Mucosa of stomach (tissue), 1 donor: ENCODE measurements around the gene CAMTA1.

Source experiments
- H3K27me3 ChIP-seq: one replicate; pipeline ENCODE4 v1.7.0; 2013; ENCODE audit warnings: mild to moderate bottlenecking, low read length; ENCODE audit not compliant: control insufficient read depth, insufficient read depth
- H3K36me3 ChIP-seq: one replicate; pipeline ENCODE4 v1.7.0; 2013; ENCODE audit warnings: low read length; ENCODE audit not compliant: control insufficient read depth, insufficient read depth
- H3K4me1 ChIP-seq: one replicate; pipeline ENCODE4 v1.7.0; 2013; ENCODE audit warnings: mild to moderate bottlenecking, low read length; ENCODE audit not compliant: control insufficient read depth, insufficient read depth
- H3K4me3 ChIP-seq: one replicate; pipeline ENCODE4 v1.7.0; 2013; ENCODE audit warnings: low read length
- H3K9ac ChIP-seq: one replicate; pipeline ENCODE4 v1.7.0; 2013; ENCODE audit warnings: mild to moderate bottlenecking, low read length, moderate library complexity
- H3K9me3 ChIP-seq: one replicate; pipeline ENCODE4 v1.7.0; 2013; ENCODE audit warnings: mild to moderate bottlenecking, low read length, moderate library complexity; ENCODE audit not compliant: control insufficient read depth
- donor health status: Pancreatic carcinoma.

Gene CAMTA1

DNA sequence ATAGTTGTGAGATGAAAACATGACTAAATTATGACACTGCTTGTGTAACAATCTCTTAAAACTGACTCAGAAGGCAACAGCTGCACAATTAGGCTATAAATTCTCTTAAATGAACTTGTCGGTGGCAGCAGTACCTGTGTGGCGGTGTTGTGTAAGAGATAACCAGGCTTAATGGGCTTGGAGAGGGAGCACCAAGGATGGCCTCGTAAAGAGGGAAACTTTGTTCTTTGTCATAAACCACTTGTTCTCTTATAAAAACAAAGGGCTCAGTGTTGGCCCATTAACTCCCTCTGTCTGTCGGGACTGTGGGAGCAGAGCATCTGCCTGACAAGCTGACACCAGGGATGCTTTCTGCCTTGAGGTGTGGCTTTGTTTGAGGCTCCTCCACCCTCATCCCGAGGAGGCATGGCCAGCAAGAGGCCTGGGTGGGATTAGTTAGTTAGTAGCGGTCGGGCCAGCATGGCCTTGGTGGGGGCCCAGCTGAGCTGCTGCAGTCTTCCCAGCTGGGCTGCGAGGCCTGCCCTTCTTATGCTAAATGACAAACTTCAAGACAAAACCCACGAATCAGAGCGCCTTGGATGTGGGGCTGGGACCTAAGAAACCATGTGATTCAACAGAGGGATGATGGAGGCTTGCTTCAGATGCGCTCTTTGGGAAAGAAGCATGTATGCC lies 171.4 kb downstream of the CAMTA1 start:
- Histone ChIP-seq H3K4me1 (no peaks in the 10 kb centered on the region), H3K27me3 (peaks cover 34% of the 10 kb centered on the region), H3K4me3 (no peak overlapping the region), H3K36me3 (no peaks in the 10 kb centered on the region), H3K9me3 (no peaks in the 10 kb centered on the region), H3K9ac (no peak overlapping the region)

- Histone ChIP-seq H3K9me3 (no peaks in the 10 kb centered on the region), H3K36me3 (no peaks in the 10 kb centered on the region), H3K27me3 (peaks cover 37% of the 10 kb centered on the region), H3K4me1 (no peaks in the 10 kb centered on the region), H3K4me3 (no peak overlapping the region), H3K9ac (no peak overlapping the region)
These were observed 172.1 kb downstream of the CAMTA1 start for GRCh38 chr1:6957341-6957740.

- H3K4me3 ChIP-seq = no peak overlapping the region
- H3K9ac ChIP-seq = no peak overlapping the region
- no peaks in the 10 kb centered on the region for H3K36me3 ChIP-seq
- peaks cover 45% of the 10 kb centered on the region for H3K27me3 ChIP-seq
- H3K4me1 ChIP-seq = no peaks in the 10 kb centered on the region
- H3K9me3 ChIP-seq = no peaks in the 10 kb centered on the region
These were observed 173.3 kb downstream of the CAMTA1 start for GRCh38 chr1:6958407-6959030.

- H3K9ac ChIP-seq = no peak overlapping the region
- H3K36me3 ChIP-seq = no peaks in the 10 kb centered on the region
- peaks cover 51% of the 10 kb centered on the region for H3K27me3 ChIP-seq
- no peaks in the 10 kb centered on the region for H3K4me1 ChIP-seq
- H3K4me3 ChIP-seq = no peak overlapping the region
- H3K9me3 ChIP-seq = no peaks in the 10 kb centered on the region
These were observed 174.2 kb downstream of the CAMTA1 start for GRCh38 chr1:6959491-6959890.

DNA sequence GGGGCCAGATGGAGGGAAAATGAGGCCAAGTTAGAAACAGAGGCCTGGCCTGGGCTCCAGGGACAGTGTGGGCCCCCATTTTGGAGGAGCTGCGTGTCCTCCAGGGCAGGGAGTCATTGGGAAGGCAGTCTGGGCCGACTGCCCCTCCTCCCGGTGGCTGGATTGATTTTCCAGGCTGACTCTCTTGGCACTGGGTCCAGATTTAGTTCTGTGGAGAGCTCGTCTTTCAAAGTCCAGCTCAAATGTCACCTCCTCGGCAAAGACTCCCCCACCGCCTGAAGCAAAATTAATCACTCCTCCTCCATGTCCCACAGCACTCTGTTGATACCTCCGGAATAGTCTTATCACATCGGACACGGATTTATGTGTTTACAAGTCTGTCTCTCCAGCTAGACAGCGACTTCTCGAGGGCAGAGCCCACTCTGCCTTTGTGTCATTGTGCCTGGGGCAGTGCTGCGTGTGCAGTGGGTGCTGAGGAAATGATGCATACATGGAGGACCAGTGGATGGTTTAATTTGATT lies 175.1 kb downstream of the CAMTA1 start:
- Histone ChIP-seq H3K36me3 (no peaks in the 10 kb centered on the region), H3K4me3 (no peak overlapping the region), H3K9ac (no peak overlapping the region), H3K27me3 (peaks cover 55% of the 10 kb centered on the region), H3K4me1 (no peaks in the 10 kb centered on the region), H3K9me3 (no peaks in the 10 kb centered on the region)

GRCh38 chr1:6960860-6961259 lies 175.6 kb downstream of the CAMTA1 start:
- no peaks in the 10 kb centered on the region for H3K4me1 ChIP-seq
- no peak overlapping the region for H3K4me3 ChIP-seq
- H3K27me3 ChIP-seq = peaks cover 51% of the 10 kb centered on the region
- H3K9me3 ChIP-seq = no peaks in the 10 kb centered on the region
- no peak overlapping the region for H3K9ac ChIP-seq
- no peaks in the 10 kb centered on the region for H3K36me3 ChIP-seq

- Histone ChIP-seq H3K27me3 (peaks cover 49% of the 10 kb centered on the region), H3K9ac (no peak overlapping the region), H3K36me3 (no peaks in the 10 kb centered on the region), H3K4me3 (no peak overlapping the region), H3K9me3 (no peaks in the 10 kb centered on the region), H3K4me1 (no peaks in the 10 kb centered on the region)
These were observed 176.0 kb downstream of the CAMTA1 start for GRCh38 chr1:6961289-6961688.

GRCh38 chr1:6961905-6962477 lies 176.7 kb downstream of the CAMTA1 start:
- Histone ChIP-seq H3K9ac (no peak overlapping the region), H3K4me1 (no peaks in the 10 kb centered on the region), H3K4me3 (no peak overlapping the region), H3K36me3 (no peaks in the 10 kb centered on the region), H3K9me3 (no peaks in the 10 kb centered on the region), H3K27me3 (peaks cover 45% of the 10 kb centered on the region)

- peaks cover 49% of the 10 kb centered on the region for H3K27me3 ChIP-seq
- H3K4me3 ChIP-seq = no peak overlapping the region
- H3K4me1 ChIP-seq = no peaks in the 10 kb centered on the region
- H3K36me3 ChIP-seq = no peaks in the 10 kb centered on the region
- no peaks in the 10 kb centered on the region for H3K9me3 ChIP-seq
- H3K9ac ChIP-seq = no peak overlapping the region
These were observed 177.3 kb downstream of the CAMTA1 start for GRCh38 chr1:6962478-6962995.

DNA sequence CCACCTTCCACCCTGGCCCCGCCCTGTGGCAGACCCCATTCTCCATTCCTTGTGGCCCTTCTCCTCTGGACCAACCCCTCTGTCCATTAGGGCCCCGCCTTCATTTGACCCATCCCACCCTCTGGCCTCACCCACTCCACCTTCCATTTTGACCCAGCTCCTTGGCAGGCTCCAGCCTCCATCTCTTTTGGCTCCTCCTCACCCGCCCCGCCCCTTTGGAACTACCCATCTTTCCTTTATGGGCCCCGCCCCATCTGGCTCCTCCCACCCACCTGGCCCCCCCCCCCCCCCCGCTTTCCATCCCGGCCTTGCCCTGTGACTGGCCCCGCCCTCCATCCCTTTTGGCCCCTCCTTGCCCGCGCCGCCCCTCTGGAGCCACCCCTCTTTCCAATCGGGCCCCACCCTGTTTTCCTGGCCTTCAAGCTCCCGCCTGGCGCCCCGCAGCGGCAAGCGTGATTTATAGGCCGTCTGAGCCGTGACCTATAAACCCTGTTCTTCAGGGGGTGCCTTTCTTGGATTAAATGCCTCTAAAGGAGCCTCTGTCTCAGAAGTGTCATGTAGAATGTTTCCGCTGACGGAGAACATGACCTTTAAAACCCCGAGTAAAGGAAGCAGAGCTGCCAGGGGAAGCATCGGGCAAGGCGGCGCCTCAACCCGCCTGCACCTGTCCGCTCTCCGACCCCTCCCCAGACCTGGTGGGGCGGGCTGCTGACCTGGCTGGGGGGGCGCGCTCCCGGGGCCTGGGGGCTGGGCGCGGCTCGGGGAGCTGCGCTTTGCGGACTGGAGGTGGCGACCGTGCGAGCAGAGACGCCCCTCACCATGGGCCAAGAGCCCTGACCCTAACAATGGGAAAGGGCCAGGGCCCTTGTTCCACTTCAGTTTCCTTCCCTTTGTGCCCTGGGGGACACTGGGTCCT lies 178.0 kb downstream of the CAMTA1 start:
- H3K36me3 ChIP-seq = no peaks in the 10 kb centered on the region
- H3K9me3 ChIP-seq = no peaks in the 10 kb centered on the region
- peaks cover 50% of the 10 kb centered on the region for H3K27me3 ChIP-seq
- H3K4me1 ChIP-seq = no peaks in the 10 kb centered on the region
- no peak overlapping the region for H3K4me3 ChIP-seq
- no peak overlapping the region for H3K9ac ChIP-seq

DNA sequence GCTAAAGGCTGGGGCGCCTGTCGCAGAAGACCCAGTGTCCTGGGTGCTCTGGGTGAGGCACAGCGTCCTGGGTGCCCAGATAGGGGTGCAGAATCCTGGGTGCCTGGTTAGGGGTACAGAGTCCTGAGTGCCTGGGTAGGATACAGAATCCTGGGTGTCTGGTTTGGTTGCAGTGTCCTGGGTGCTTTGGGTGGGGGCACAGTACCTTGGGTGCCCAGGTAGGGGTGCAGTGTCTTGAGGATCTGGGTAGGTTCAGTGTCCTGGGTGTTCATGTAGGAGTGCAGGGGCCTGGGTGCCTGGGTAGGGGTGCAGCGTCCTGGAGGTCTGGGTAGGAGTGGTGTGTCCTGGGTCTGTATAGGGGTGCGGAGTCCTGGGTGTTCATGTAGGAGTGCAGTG lies 178.7 kb downstream of the CAMTA1 start:
- H3K4me3 ChIP-seq = no peak overlapping the region
- no peaks in the 10 kb centered on the region for H3K36me3 ChIP-seq
- H3K9me3 ChIP-seq = no peaks in the 10 kb centered on the region
- H3K9ac ChIP-seq = no peak overlapping the region
- H3K27me3 ChIP-seq = peaks cover 50% of the 10 kb centered on the region
- H3K4me1 ChIP-seq = no peaks in the 10 kb centered on the region
